ENCODE measurements around the gene ADGRL3.

- TF ChIP-seq CREB5 (CRISPR knock-in tag; IDR thresholded peaks at IDR 0.05; ENCODE audit: low read depth): no peak
- no peak for TF ChIP-seq SNAI2 (CRISPR knock-in tag; IDR thresholded peaks at IDR 0.05)
- no peak for TF ChIP-seq ZNF8 (CRISPR knock-in tag; IDR thresholded peaks at IDR 0.05)
- TF ChIP-seq PATZ1 (CRISPR knock-in tag; IDR thresholded peaks at IDR 0.05; ENCODE audit: borderline replicate concordance): no peak
- no peak for TF ChIP-seq CSDC2 (CRISPR knock-in tag; IDR thresholded peaks at IDR 0.05)
- no peak for TF ChIP-seq ZNF565 (CRISPR knock-in tag; conservative IDR thresholded peaks at IDR 0.05; ENCODE audit: low read depth)
- TF ChIP-seq RARB (CRISPR knock-in tag; IDR thresholded peaks at IDR 0.05): no peak
- no peak for TF ChIP-seq ZFP30 (CRISPR knock-in tag; IDR thresholded peaks at IDR 0.05)
- no peak for TF ChIP-seq ARNTL (CRISPR knock-in tag; IDR thresholded peaks at IDR 0.05; ENCODE audit: borderline replicate concordance, low read depth)
- TF ChIP-seq BACH2 (CRISPR knock-in tag; IDR thresholded peaks at IDR 0.05; ENCODE audit: borderline replicate concordance): no peak
- no peak for TF ChIP-seq ZFP3 (CRISPR knock-in tag; IDR thresholded peaks at IDR 0.05)
- TF ChIP-seq ESRRG (CRISPR knock-in tag; IDR thresholded peaks at IDR 0.05): no peak
- no peak for TF ChIP-seq OSR1 (CRISPR knock-in tag; IDR thresholded peaks at IDR 0.05)
Observed at GRCh38 chr4:61205066-61205465, 4.9 kb downstream of the ADGRL3 start.
